Hepatocyte (in vitro differentiated cells): ENCODE data around the gene CRELD2. TPM values are rescaled to one million over a fixed set of nuclear protein-coding genes. Genes with fewer than 3 reads are reported as not detected.
A peak's percentile ranks its signal among the peaks of the same experiment; 100 is the strongest.

Experiments
- DNase-seq: peaks from one replicate; pipeline ENCODE4 v3.0.0-alpha.2; 2016; ENCODE audit warnings: low spot score
- H2AFZ ChIP-seq: fragments of 200-600 bp; sonication (generic); 2 replicates; pipeline ENCODE4 v1.6.0; 2016; ENCODE audit warnings: antibody characterized with exemption, mild to moderate bottlenecking
- H3K27ac ChIP-seq: fragments of 200-600 bp; sonication (generic); 2 replicates; pipeline ENCODE4 v1.5.1; 2016; ENCODE audit warnings: mild to moderate bottlenecking
- H3K27me3 ChIP-seq: fragments of 200-600 bp; sonication (generic); 2 replicates; pipeline ENCODE4 v1.6.1; 2016
- H3K36me3 ChIP-seq: fragments of 200-600 bp; sonication (generic); replicated peaks from 2 replicates; pipeline ENCODE4 v1.5.1; 2016; ENCODE audit warnings: low read depth; ENCODE audit not compliant: insufficient read depth
- H3K4me1 ChIP-seq: fragments of 200-600 bp; sonication (generic); 2 replicates; pipeline ENCODE4 v1.5.1; 2016; ENCODE audit warnings: mild to moderate bottlenecking, moderate library complexity; ENCODE audit not compliant: insufficient read depth
- H3K4me2 ChIP-seq: fragments of 200-600 bp; sonication (generic); 2 replicates; pipeline ENCODE4 v1.6.0; 2016
- H3K4me3 ChIP-seq: fragments of 200-600 bp; sonication (generic); 2 replicates; pipeline ENCODE4 v1.5.1; 2016; ENCODE audit warnings: mild to moderate bottlenecking
- H3K79me2 ChIP-seq: fragments of 200-600 bp; sonication (generic); 2 replicates; pipeline ENCODE4 v1.6.0; 2017; ENCODE audit warnings: mild to moderate bottlenecking
- H3K9me2 ChIP-seq: fragments of 200-600 bp; sonication (generic); replicated peaks from 2 replicates; pipeline ENCODE4 v1.6.0; 2017; ENCODE audit warnings: mild to moderate bottlenecking; ENCODE audit not compliant: insufficient read depth
- H3K9me3 ChIP-seq: fragments of 200-600 bp; sonication (generic); 2 replicates; pipeline ENCODE4 v1.5.1; 2016; ENCODE audit warnings: low read depth, mild to moderate bottlenecking
- H4K20me1 ChIP-seq: fragments of 200-600 bp; sonication (generic); 2 replicates; pipeline ENCODE4 v1.6.0; 2016; ENCODE audit warnings: mild to moderate bottlenecking; ENCODE audit not compliant: insufficient read depth, poor library complexity, severe bottlenecking
- EZH2 ChIP-seq: fragments of 200-600 bp; sonication (generic); IDR thresholded peaks from 2 replicates; pipeline ENCODE4 v1.6.1; 2016; ENCODE audit warnings: antibody characterized with exemption, mild to moderate bottlenecking, borderline replicate concordance
- EZH2phosphoT487 ChIP-seq: fragments of 200-600 bp; sonication (generic); IDR thresholded peaks from one replicate; pipeline ENCODE4 v1.6.1; 2018; ENCODE audit warnings: antibody characterized with exemption, mild to moderate bottlenecking, low read depth, moderate library complexity; ENCODE audit not compliant: unreplicated experiment, severe bottlenecking
- WGBS: methylation state at CpG from one replicate; pipeline ENCODE4 v1.1.6; 2016; ENCODE audit warnings: low lambda C conversion rate; ENCODE audit errors: missing lambda C conversion rate; 5-methylcytosine and 5-hydroxymethylcytosine counted together
- polyA plus RNA-seq: library from polyadenylated mRNA; unstranded; fragments of >200 nt; fragmentation: Nextera tagmentation; extraction: Ambion mirVana; gene quantifications from 2 replicates; pipeline ENCODE4 v1.2.1, GENCODE V29; 2016
- total RNA-seq: library from RNA; depleted of rRNA; stranded (reverse); fragments of >200 nt; gene quantifications from 2 replicates; pipeline ENCODE4 v1.2.3, GENCODE V29; 2014
- TF ChIP-seq, protein P1 (sequence below): fragments of 200-600 bp; sonication (generic); IDR thresholded peaks from 2 replicates; pipeline ENCODE4 v1.5.1; 2016; ENCODE audit warnings: antibody characterized with exemption, mild to moderate bottlenecking; ENCODE audit not compliant: poor library complexity

Gene CRELD2
- total and polyA plus RNA-seq, 2 experiments from 2014 or later = 79.7 to 129 TPM

DNA sequence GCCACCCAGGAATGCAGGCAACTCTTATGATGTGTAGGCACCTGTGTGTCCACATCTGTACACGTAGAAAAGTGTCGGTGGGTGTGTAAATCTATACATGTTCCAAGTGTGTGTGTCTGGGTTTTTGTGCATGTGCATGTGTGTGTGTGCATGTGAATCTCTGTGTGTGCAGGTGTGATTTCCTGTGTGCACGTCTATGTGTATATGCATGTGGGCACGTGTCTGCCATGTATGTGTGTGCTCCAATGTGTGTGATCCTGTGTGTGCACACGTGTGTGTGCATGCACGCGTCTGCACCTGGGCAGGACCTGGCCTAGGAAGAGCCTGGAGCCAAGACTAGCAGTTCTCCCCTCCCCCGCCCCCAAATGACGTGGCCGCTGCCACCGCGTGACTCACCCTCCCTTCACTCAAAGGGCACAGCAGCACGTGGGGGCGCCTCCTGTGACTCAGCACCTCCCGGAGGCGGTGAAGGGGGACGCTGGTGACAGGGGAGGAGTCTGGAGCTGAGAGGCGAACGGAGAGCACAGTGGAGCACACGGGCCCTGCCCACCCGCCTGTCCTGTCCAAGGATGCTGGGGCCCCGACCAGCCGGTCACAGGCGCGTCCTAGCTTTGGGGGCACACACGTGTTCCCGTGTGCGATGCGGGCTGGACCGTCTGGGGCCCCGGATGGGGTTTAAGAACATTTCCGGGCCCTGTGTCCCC lies 52.2 kb downstream of the CRELD2 start:
- WGBS = 18% methylated on average over 28 of the region's 32 CpGs
- no peaks in the 10 kb centered on the region for H3K9me3 ChIP-seq
- DNase-seq = peak; percentile 98
- peak overlapping the region; percentile 75 for H3K4me2 ChIP-seq
- peak overlapping the region; percentile 21 for H2AFZ ChIP-seq
- no peaks in the 10 kb centered on the region for H3K79me2 ChIP-seq
- H3K27ac ChIP-seq = peak overlapping the region; percentile 92
- H3K36me3 ChIP-seq = no peaks in the 10 kb centered on the region
- no peaks in the 10 kb centered on the region for H3K9me2 ChIP-seq
- peaks cover 39% of the 10 kb centered on the region for H3K4me1 ChIP-seq
- no peaks in the 10 kb centered on the region for H4K20me1 ChIP-seq
- H3K4me3 ChIP-seq = peak overlapping the region; percentile 5
- TF ChIP-seq EZH2 = no peak
- TF ChIP-seq, protein P1, sequence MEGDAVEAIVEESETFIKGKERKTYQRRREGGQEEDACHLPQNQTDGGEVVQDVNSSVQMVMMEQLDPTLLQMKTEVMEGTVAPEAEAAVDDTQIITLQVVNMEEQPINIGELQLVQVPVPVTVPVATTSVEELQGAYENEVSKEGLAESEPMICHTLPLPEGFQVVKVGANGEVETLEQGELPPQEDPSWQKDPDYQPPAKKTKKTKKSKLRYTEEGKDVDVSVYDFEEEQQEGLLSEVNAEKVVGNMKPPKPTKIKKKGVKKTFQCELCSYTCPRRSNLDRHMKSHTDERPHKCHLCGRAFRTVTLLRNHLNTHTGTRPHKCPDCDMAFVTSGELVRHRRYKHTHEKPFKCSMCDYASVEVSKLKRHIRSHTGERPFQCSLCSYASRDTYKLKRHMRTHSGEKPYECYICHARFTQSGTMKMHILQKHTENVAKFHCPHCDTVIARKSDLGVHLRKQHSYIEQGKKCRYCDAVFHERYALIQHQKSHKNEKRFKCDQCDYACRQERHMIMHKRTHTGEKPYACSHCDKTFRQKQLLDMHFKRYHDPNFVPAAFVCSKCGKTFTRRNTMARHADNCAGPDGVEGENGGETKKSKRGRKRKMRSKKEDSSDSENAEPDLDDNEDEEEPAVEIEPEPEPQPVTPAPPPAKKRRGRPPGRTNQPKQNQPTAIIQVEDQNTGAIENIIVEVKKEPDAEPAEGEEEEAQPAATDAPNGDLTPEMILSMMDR = no peak
- no peak for TF ChIP-seq EZH2phosphoT487
- H3K27me3 ChIP-seq = no peaks in the 10 kb centered on the region

DNA sequence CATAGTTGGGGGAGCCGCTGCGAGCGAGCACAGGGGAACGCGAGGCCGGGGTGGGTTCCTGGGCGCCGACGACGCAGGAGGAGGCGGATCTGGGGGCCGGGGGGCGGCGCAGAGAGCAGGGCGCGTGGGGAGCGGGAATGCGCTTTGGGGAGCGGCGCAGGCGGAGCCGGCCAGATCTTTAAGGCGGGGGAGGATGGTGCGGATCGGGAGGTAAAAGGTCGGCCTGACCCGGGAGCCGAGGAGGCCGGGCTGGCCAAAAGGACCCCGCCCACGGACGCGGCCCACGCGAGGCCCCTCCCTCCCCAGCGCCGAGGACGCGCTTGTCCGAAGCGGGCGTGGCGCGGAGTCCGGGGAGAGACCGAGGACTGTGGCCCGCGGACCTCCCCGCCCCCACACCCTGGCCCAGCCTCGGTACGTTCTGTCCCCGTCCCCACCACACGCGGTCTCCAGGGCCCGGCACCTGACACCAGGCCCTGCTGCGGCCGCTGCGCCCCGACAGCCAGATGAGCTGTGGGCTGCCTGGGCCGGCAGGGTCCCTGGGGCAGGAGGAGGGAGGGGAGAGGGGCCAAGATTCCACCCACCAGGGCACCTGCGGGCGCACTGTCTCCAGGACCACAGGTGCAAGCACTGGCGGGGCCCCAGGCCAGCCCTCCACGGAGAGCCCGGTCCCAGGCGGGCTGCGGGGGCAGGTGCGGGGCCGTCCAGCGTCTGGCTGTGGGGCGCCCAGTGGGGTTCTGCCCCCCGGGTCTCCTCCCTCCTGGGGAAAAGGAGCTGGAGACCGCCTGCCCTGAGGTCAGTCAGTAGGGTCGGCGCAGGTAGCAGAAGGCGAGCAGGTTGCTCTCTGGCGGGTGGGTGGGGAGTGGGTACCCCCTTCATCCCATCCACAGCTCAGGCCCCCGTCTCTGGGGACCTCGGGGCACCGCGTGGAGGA lies 53.1 kb downstream of the CRELD2 start:
- TF ChIP-seq, protein P1 = no peak
- TF ChIP-seq EZH2phosphoT487 = no peak
- no peak for TF ChIP-seq EZH2
- Histone ChIP-seq H3K27me3 (no peaks in the 10 kb centered on the region), H3K9me2 (no peaks in the 10 kb centered on the region), H3K79me2 (no peaks in the 10 kb centered on the region), H3K4me1 (peaks cover 31% of the 10 kb centered on the region), H3K4me3 (peak overlapping the region; percentile 5), H2AFZ (peak overlapping the region; percentile 21), H3K36me3 (no peaks in the 10 kb centered on the region), H4K20me1 (no peaks in the 10 kb centered on the region), H3K9me3 (no peaks in the 10 kb centered on the region), H3K27ac (peak overlapping the region; percentile 92), H3K4me2 (peak overlapping the region; percentile 75)
- peak; percentile 91 for DNase-seq
- 19% methylated on average over 24 of the region's 81 CpGs for WGBS

DNA sequence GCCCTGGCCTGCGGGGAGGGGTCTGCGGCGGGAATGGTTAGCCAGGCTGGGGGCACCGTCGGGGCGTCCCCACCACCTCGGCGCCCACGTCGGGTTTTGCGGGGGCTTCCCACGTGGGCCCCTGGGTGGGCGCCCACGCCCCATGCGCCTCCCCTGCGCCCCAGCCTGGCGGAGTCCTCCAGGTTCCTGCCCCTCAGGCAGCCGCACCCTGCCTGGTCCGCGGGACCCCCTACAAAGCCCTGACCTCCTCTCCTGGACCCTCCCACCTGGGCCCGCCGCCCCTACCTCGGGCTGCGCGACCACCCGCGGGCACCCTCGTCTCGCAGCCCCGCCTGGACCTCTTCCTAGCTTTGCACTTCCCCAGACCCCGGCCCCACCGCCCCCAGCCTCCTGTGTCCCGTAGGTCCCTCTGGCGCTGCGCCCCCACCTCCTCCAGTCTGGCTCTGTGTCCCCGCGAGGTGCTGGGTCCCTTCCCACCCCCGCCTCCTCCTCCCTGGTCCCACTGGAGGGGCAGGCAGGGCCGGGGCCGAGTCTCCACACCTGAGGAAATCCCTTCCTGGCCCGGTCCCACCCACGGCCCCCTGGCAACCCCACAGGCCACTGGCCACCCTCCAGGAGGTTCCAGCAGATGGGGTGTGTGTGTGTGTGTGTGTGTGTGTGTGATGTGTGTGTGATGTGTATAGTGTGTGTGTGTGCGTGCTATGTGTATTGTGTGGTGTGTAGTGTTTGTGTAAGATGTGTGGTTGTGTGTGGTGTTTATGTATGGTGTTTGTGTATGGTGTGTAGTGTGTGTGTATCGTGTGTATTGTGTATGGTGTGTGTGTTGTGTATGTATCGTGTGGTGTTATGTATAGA lies 54.0 kb downstream of the CRELD2 start:
- DNase-seq = peak; percentile 30
- no peak overlapping the region for H3K27ac ChIP-seq
- H3K36me3 ChIP-seq = no peaks in the 10 kb centered on the region
- WGBS = 80% methylated on average over 10 of the region's 45 CpGs
- no peaks in the 10 kb centered on the region for H4K20me1 ChIP-seq
- H3K27me3 ChIP-seq = no peaks in the 10 kb centered on the region
- H3K79me2 ChIP-seq = no peaks in the 10 kb centered on the region
- TF ChIP-seq EZH2phosphoT487 (no peak), EZH2 (no peak)
- TF ChIP-seq, protein P1 = no peak
- H3K4me3 ChIP-seq = no peak overlapping the region
- no peak overlapping the region for H2AFZ ChIP-seq
- peaks cover 22% of the 10 kb centered on the region for H3K4me1 ChIP-seq
- H3K9me2 ChIP-seq = no peaks in the 10 kb centered on the region
- H3K9me3 ChIP-seq = no peaks in the 10 kb centered on the region
- H3K4me2 ChIP-seq = peak overlapping the region; percentile 75
